Nephron progenitor cell (in vitro differentiated cells): ENCODE results near the gene OR51I1.
A peak's percentile ranks its signal among the peaks of the same experiment; 100 is the strongest.

ENCODE experiments used
- DNase-seq: peaks from one replicate; pipeline ENCODE4 v3.0.0; 2021
- H3K27ac Mint-ChIP-seq: 2 replicates; pipeline ENCODE4 v1.8.0; 2021; ENCODE audit warnings: mild to moderate bottlenecking, moderate library complexity, mixed read lengths
- H3K27me3 Mint-ChIP-seq: 2 replicates; pipeline ENCODE4 v1.8.0; 2021; ENCODE audit warnings: mild to moderate bottlenecking, low read depth, mixed read lengths; ENCODE audit not compliant: poor library complexity
- H3K36me3 Mint-ChIP-seq: 2 replicates; pipeline ENCODE4 v1.8.0; 2021; ENCODE audit warnings: low read depth, mixed read lengths
- H3K4me1 Mint-ChIP-seq: 2 replicates; pipeline ENCODE4 v1.8.0; 2021; ENCODE audit warnings: mixed read lengths
- H3K4me3 Mint-ChIP-seq: 2 replicates; pipeline ENCODE4 v1.8.0; 2021; ENCODE audit warnings: mild to moderate bottlenecking, moderate library complexity, mixed read lengths
- H3K9me3 Mint-ChIP-seq: 2 replicates; pipeline ENCODE4 v1.8.0; 2021; ENCODE audit warnings: mild to moderate bottlenecking, moderate library complexity, mixed read lengths
- TF ChIP-seq, protein P1 (sequence below): fragments of 200-600 bp; sonication (generic); IDR thresholded peaks from 2 replicates; pipeline ENCODE4 v1.5.0; 2021; ENCODE audit warnings: antibody characterized with exemption

The OR51I1 gene

DNA sequence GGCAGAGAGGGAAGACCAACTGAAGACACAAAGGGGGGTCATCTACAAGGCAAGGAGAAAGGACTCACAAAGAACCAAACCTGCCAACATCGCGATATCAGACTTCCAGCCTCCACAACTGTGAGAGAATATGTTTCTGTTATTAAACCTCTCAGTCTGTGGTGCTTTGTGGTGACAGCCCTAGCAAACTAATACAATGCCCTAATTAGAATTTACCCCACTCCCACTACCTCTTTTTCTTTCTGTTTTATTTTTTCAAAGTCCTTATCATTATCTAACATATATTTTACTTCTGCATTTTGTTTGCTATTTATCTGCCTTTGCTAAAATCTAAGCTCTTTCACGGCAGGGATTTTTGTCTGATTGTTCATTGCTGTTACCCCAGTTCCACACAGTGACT lies 44.7 kb upstream of the OR51I1 start:
- H3K36me3 Mint-ChIP-seq, result no peaks in the 10 kb centered on the region
- TF ChIP-seq, protein P1, sequence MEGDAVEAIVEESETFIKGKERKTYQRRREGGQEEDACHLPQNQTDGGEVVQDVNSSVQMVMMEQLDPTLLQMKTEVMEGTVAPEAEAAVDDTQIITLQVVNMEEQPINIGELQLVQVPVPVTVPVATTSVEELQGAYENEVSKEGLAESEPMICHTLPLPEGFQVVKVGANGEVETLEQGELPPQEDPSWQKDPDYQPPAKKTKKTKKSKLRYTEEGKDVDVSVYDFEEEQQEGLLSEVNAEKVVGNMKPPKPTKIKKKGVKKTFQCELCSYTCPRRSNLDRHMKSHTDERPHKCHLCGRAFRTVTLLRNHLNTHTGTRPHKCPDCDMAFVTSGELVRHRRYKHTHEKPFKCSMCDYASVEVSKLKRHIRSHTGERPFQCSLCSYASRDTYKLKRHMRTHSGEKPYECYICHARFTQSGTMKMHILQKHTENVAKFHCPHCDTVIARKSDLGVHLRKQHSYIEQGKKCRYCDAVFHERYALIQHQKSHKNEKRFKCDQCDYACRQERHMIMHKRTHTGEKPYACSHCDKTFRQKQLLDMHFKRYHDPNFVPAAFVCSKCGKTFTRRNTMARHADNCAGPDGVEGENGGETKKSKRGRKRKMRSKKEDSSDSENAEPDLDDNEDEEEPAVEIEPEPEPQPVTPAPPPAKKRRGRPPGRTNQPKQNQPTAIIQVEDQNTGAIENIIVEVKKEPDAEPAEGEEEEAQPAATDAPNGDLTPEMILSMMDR, result no peak
- H3K4me1 Mint-ChIP-seq, result no peaks in the 10 kb centered on the region
- no peak for DNase-seq
- H3K4me3 Mint-ChIP-seq, result no peak overlapping the region
- peaks cover 5% of the 10 kb centered on the region for H3K9me3 Mint-ChIP-seq
- H3K27me3 Mint-ChIP-seq, result no peaks in the 10 kb centered on the region
- H3K27ac Mint-ChIP-seq, result no peak overlapping the region

DNA sequence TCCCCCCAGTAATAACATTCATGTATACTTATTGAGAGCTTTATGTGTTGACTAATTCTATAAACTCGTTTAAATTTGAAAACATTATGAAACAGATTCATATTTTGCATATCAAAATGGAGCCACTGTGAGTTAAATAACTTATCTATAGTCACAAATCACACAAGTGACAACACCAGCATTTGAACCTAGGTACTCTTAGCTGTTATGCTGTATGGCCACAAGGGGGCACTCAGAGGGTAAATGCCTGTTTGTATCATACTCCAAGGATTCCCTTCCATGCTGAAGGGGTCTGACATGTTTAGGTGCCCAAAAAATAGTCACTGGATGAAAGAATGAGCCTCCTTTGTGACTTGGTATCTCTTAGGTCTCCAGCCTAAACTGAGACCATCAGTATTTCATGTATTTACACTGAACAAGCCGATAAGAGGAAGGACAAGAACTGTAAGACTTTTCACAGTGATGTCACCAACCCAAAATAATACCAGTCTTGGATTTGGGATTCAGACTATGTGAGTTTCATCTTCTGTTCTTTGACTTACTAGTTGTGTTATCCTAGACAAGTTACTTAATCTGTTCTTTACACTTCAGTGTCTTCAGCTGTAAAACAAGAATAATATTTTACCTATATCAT lies 35.0 kb upstream of the OR51I1 start:
- DNase-seq, result peak; percentile 49

DNA sequence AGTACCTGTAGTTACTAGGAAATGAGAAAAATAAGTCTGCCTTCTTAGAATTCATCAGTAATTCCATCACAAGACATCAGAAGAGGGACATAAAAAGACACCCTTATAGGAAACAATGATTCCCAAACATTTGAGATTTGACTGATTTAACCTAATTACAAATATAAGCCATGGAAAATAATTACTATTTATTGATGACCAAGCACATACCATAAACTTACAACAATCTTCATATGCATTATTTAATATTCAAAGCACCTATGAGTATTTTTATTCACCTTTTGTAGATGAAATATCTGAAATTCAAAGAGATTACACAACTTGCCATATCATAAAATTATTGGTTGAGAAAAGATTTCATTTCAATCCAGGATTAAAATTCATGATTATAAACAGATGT lies 32.6 kb upstream of the OR51I1 start:
- no peaks in the 10 kb centered on the region for H3K36me3 Mint-ChIP-seq
- peaks cover 7% of the 10 kb centered on the region for H3K27me3 Mint-ChIP-seq
- H3K9me3 Mint-ChIP-seq, result peaks cover 4% of the 10 kb centered on the region
- TF ChIP-seq, protein P1, result no peak
- no peak for DNase-seq
- H3K4me1 Mint-ChIP-seq, result no peaks in the 10 kb centered on the region
- H3K27ac Mint-ChIP-seq, result no peak overlapping the region
- H3K4me3 Mint-ChIP-seq, result no peak overlapping the region

More for the DNA sequence above, 35.0 kb upstream of the OR51I1 start:
- Mint-ChIP-seq H3K4me3 (no peak overlapping the region), H3K36me3 (no peaks in the 10 kb centered on the region), H3K27me3 (peaks cover 3% of the 10 kb centered on the region), H3K27ac (no peak overlapping the region), H3K4me1 (no peaks in the 10 kb centered on the region), H3K9me3 (peaks cover 7% of the 10 kb centered on the region)
- TF ChIP-seq, protein P1, result peak; percentile 77

DNA sequence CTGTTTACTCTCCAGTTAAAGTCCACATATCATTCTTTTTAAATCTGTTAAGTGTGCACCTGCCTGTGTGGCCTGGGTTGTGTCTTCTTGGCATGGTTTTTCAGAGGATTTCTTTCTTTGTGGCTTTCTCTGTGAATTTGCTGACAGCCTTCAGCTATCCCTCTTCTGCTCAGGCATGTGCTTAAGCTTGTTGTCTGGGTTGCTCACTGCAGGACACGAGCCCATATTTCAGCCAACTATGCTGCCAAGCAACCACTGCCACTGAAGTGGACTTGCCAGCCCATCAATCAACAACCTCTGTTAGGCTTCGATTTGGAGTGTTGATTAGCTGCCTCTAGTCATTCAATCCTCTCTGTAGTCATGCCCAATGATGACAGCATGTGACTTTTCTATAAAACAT lies 26.2 kb upstream of the OR51I1 start:
- Mint-ChIP-seq H3K9me3 (peaks cover 3% of the 10 kb centered on the region), H3K36me3 (no peaks in the 10 kb centered on the region), H3K4me3 (no peak overlapping the region), H3K27ac (no peak overlapping the region), H3K27me3 (peaks cover 7% of the 10 kb centered on the region), H3K4me1 (no peaks in the 10 kb centered on the region)
- TF ChIP-seq, protein P1, result no peak
- DNase-seq, result no peak

DNA sequence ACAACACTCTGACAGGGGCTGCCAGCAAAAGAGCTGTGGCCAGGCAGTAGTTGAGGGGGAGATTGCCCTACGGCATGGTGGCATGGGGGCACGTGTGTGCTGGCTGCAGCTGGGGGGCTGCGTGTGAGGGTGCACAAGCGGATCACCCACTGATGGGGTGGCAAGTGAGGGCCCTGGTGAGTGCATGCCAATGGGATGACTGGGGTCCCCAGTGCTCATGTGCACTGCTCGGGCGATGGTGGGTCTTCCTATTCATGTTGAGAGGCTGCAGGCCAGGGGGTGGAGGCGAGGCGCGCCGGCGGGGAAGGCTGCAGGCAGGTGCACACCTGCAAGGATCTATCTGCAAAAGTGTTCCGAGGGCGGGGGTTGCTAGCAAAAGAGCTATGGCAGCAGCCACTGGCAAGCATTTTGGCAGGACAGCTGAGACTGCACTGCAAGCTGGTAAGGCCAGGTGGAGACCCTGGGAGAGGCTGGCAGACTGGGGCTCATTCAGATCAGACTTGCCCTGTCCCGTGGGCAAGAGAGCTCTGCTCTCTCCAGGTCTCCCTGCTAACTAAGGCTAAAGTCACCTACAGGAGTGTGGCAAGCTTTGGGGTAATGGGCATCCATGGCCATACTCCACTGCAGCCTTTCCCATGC lies 19.8 kb upstream of the OR51I1 start:
- Mint-ChIP-seq H3K36me3 (no peaks in the 10 kb centered on the region), H3K4me3 (no peak overlapping the region), H3K4me1 (no peaks in the 10 kb centered on the region), H3K27ac (no peak overlapping the region), H3K9me3 (no peaks in the 10 kb centered on the region), H3K27me3 (no peaks in the 10 kb centered on the region)
- no peak for DNase-seq
- TF ChIP-seq, protein P1, result no peak

DNA sequence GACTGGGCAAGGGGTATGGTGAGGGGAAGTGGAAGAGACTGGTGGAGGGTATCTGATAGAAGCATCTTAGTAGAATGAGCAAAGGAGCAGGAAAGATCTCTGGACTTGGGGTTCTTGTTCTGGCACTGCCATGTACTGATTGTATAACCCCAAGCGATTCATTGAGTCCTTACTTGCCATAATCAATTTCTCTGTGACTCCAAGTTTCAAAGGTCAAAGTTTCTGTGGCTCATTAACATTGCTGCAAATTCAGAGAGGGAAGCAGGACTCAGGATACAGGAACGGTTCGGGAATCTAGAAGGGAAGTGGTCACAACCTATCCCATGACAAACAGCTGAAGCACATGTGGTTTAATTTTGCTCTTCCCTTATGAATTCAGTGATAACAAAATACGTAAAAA lies 8.1 kb upstream of the OR51I1 start:
- H3K9me3 Mint-ChIP-seq, result no peaks in the 10 kb centered on the region
- TF ChIP-seq, protein P1, result no peak
- H3K27ac Mint-ChIP-seq, result no peak overlapping the region
- no peaks in the 10 kb centered on the region for H3K4me1 Mint-ChIP-seq
- H3K4me3 Mint-ChIP-seq, result no peak overlapping the region
- H3K27me3 Mint-ChIP-seq, result peaks cover 17% of the 10 kb centered on the region
- DNase-seq, result no peak
- H3K36me3 Mint-ChIP-seq, result no peaks in the 10 kb centered on the region
